GM23338 (cell line): ENCODE measurements around the gene DOCK1.

Experiments
- CREB1 ChIP-seq: fragments of 250-450 bp; sonication (Bioruptor Pico); IDR thresholded peaks from 2 replicates; pipeline ENCODE4 v1.5.0; 2020; ENCODE audit warnings: low read depth, mild to moderate bottlenecking, moderate library complexity
- CTCF ChIP-seq, 2 experiments: fragments of 200-600 bp in 1 of 2; sonication (generic) in 1 of 2; conservative IDR thresholded peaks; 2 replicates each; pipeline versions ENCODE4 v1.5.1 to v1.6.1; 2016 to 2017; ENCODE audit warnings: antibody characterized with exemption in 2 of 2, low read depth in 2 of 2, mild to moderate bottlenecking in 2 of 2, moderate library complexity in 1 of 2
- ETS1 ChIP-seq: IDR thresholded peaks from 2 replicates; pipeline ENCODE4 v1.6.1; 2016; ENCODE audit warnings: antibody characterized with exemption
- EZH2 ChIP-seq: fragments of 200-600 bp; sonication (generic); IDR thresholded peaks from one replicate; pipeline ENCODE4 v1.8.0; 2017; ENCODE audit warnings: antibody characterized with exemption, mild to moderate bottlenecking, low read depth; ENCODE audit not compliant: unreplicated experiment
- EZH2phosphoT487 ChIP-seq: fragments of 200-600 bp; sonication (generic); IDR thresholded peaks from one replicate; pipeline ENCODE4 v1.8.1; 2018; ENCODE audit warnings: antibody characterized with exemption; ENCODE audit not compliant: unreplicated experiment
- JUNB ChIP-seq: IDR thresholded peaks from one replicate; pipeline ENCODE4 v1.6.1; 2016; ENCODE audit warnings: antibody characterized with exemption; ENCODE audit not compliant: unreplicated experiment
- NANOG ChIP-seq: IDR thresholded peaks from 2 replicates; pipeline ENCODE4 v1.6.1; 2016; ENCODE audit warnings: antibody characterized with exemption, borderline replicate concordance
- POLR2AphosphoS5 ChIP-seq: IDR thresholded peaks from 2 replicates; pipeline ENCODE4 v1.6.1; 2016; ENCODE audit warnings: antibody characterized with exemption, low read depth
- REST ChIP-seq: IDR thresholded peaks from one replicate; pipeline ENCODE4 v1.6.1; 2018; ENCODE audit warnings: antibody characterized with exemption; ENCODE audit not compliant: unreplicated experiment
- STAT1 ChIP-seq: IDR thresholded peaks from one replicate; pipeline ENCODE4 v1.6.1; 2016; ENCODE audit warnings: antibody characterized with exemption; ENCODE audit not compliant: unreplicated experiment
- ZNF114 ChIP-seq: fragments of 250-450 bp; sonication (Bioruptor Pico); IDR thresholded peaks from 2 replicates; pipeline ENCODE4 v1.5.0; 2020; ENCODE audit warnings: mild to moderate bottlenecking, moderate library complexity
- ZNF331 ChIP-seq: fragments of 250-450 bp; sonication (Bioruptor Pico); IDR thresholded peaks from 2 replicates; pipeline ENCODE4 v1.5.0; 2020; ENCODE audit warnings: low read depth, mild to moderate bottlenecking, moderate library complexity
- ZNF462 ChIP-seq: fragments of 250-450 bp; sonication (Bioruptor Pico); IDR thresholded peaks from 2 replicates; pipeline ENCODE4 v1.5.0; 2020; ENCODE audit warnings: mild to moderate bottlenecking, moderate library complexity

GRCh38 chr10:126893206-126893605 lies 12.0 kb upstream of the DOCK1 start:
- TF ChIP-seq CTCF (conservative IDR thresholded peaks at IDR 0.05; ENCODE audit: low read depth in 2 of 2) (no peak), REST (no peak), EZH2 (no peak), POLR2AphosphoS5 (no peak), ZNF331 (CRISPR knock-in tag) (no peak), ZNF114 (CRISPR knock-in tag) (no peak), ZNF462 (CRISPR knock-in tag) (no peak), EZH2phosphoT487 (no peak), NANOG (no peak), JUNB (no peak), CREB1 (CRISPR knock-in tag) (no peak), STAT1 (no peak), ETS1 (no peak)
